Measurements from ENCODE around the gene CDH4.

CDH4 gene

DNA sequence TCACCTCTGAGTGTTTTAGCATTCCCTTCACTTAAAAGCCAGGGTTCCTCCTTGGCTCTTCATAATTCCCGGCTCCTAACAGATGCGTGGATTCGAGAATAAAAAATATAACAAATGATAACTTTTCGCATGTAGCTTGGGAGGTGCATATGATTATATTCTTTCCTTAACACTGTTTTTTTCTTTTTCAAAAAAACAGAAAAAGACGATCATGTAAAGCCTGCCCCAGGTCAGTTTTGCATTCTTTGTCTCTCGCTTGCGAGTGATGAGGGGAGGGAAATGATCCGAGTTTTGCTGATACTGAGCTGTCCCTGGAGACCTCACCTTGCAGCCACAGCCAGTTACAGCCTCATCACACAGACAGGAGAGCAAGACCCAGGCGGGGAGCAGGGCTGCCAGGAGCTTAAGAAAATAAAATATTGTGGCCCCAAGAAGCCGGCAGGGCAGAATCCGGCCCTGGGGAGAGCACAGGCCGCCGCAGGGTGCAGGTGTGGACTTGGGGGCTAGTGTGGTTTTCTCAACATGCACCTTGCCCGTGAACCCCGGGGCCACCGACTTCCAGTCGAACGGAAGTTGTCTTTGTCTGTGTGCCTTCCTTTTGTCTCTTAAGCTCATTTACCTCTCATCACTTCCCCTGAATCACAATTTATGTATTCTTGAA lies 511.8 kb downstream of the CDH4 start:
- DNase-seq = no peak

DNA sequence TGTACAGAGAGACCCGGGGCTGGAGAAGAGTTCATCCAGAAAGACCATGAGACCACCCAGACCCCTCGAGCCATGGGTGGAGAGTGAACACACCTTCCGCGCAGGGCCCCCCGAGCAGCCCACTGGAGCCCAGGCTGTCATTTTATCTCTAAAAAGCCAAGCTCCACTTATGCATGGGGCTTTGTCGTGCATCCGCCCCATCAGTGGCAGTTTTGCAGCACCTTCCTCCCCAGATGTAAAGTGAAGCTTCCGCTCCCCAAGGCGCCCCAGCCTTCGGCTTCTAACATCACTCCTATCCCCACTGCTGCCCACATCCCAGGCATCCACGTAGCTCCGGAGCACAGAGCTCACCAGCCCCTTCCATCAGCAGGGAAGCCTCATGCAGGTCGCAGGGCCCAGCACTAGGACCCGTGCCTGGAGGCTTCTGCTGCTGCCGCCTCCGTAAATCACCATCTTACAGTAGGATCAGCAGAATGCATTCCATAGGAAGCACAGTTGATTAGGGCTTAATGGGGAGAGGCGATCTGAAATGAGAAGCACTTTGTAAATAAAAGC lies 512.5 kb downstream of the CDH4 start:
- no peak for DNase-seq

DNA sequence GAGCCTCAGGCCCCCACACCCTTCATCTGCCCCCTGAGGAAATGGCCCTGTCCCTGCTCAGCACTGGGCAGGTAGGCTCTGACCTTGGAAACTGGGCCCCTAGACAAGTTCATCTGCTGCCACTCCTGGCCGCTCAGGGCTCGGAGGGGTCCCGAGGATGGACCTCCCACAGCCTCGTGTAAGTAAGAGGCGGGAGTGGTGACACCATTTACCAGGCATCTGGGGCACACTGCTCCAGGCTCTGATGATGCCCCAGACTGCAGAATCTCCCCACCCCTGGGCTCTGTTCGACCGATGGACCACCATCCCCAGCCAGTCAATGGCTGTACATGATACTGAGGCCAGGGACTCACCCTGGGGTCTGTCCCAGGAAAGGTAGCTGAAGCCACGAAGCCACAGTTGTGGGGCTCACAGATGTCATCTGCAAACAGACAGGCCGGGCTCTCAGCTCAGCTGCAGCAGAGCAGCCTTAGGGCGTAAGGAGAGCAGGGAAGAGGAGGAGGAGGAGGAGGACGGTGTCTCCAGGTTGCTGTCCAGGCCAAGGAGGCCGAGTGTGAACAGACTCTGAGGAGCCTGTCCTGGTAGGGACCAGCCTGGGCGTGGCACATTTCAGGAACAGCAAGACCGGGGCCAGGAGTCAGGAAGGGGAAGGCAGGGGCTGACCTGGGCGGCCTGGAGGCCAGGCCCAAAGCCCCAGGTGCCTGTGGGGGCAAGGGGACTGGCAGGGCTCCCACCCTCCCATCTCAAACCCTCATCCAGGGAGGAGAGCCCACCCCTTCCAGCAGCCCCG lies 513.2 kb downstream of the CDH4 start:
- no peak for DNase-seq

DNA sequence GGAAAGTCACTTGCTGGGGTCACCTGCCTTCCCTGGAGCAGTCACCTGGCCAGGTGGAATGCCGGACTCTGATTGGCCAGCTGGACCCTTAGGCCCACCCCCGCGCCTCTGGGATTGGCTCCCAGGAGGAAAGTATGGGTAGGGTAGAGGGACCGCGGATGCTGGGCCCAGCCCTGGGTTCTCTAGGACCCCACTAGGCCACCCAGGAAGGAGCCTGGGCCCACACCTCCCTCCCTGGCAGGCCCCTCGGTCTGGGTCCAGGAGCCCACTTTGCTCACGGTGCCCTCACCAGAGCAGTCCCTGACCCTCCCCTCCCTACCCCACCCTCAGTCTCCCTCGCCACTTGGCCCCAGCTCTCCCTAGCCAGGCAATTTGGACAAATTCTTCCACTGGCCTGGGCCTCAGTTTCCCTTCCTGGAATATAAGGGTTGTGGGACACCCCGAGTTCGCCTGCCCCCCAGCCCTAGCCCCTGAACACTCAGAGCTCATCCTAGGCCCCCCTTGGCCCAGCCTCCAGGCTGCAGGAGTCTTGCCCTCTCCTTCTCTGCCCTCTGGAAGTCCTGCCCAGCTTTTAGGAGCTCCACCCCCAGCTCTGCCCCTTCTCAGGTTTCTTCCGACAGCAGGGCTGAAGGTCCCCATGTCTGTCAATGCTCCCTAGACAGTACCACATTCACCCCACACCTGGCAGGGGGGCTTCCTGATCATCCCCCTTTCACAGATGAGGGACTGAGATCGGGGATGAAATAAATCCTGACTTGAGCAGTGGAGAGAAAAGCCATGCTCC lies 514.0 kb downstream of the CDH4 start:
- no peak for DNase-seq

DNA sequence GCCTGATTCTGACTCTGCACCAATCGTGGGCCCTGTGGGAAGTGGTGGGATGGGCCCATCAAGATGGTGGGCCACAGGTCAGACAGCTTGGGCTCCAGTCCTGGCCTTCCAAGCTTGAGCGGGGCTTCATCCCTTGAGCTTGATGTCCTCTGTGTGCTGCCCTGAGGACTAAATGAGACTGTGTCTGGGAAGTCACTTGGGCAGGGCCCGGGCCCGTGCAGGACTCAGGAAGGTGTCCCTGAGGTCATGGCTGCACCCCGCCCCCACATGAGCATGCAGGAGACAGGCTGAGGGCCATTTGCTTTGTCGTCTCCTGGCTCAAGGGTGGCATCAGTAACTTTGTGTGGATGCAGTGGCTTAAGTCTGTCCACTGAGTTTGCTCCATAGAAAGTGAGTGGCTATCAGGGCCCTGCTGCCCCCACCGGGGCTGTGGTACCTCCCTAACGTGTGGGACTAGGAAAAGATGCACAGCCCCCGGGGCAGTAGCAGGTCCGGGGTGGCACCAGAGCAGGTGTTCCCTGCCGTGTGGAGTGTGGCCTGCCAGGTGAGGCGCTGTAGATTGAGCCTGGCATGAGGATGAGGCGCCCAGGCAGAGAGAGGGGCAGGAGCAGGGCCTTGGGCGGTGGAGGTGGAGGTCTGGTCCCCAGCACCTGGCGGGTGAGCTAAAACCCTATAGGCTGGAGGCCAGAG lies 515.0 kb downstream of the CDH4 start:
- DNase-seq = no peak

DNA sequence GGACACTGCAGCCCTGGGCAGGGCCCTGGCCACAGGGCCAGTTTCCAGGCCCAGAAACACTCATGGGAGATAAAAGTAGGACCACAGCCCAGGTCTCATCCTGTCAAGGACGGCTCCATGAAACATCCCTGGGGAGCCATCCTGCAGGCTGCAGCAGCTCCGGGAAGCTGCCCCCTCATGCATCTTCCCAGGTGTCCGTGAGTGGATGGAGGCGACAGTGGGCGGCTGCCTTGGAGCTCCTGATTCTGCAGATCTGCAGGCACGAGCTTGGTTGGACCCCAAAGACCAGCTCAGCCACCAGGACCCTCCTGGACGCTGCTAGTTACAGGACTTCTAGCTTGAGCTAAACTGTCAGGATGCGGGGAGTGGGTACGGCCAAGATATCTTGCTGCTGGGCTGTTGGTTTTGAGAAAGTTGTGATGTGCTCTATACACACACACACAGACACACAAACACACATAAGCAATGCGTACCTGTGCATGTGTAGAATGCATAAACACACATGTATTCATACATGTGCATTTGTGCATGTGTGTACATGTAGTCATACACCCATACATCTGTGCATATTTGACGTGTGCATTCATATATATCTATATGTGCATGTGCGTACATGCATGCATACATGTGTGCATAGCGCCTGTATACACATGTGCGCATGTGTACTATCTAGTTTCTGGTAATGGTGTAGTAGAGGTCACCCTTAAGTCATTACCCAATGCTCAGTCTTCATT lies 515.9 kb downstream of the CDH4 start:
- no peak for DNase-seq

DNA sequence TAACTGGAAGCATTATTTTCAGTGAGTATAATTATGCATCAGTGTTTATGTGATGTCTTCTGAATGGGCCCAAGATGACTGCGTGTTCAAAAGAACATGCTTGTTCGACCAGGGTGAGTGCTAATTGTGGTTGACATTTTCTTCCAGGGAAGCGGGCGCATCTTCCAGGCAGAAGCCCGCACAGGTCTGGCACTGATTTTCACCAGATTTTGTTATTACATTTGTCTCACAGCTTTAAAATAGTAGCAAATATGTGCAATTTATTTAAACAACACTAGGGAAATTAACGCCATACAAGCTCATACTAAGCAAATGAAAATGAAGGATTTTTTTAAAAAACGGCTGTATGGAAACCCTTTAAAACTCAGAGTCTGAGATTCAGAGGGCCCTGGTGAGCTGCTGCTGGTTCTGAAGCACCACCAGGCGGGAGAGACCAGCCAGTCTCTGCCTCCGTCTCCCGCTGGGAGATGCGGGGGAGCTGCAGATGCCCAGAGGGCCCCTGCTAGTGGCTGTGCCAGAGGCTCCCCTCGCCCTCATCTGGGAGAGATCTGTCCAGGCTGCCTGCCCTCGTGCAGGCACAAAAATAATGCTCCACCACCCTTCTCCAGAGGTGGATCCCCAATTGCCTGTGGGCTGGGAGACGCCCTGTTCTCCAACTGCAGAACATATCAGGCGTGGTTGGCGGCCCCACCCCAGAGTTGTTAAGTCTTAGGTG lies 516.7 kb downstream of the CDH4 start:
- DNase-seq = no peak

DNA sequence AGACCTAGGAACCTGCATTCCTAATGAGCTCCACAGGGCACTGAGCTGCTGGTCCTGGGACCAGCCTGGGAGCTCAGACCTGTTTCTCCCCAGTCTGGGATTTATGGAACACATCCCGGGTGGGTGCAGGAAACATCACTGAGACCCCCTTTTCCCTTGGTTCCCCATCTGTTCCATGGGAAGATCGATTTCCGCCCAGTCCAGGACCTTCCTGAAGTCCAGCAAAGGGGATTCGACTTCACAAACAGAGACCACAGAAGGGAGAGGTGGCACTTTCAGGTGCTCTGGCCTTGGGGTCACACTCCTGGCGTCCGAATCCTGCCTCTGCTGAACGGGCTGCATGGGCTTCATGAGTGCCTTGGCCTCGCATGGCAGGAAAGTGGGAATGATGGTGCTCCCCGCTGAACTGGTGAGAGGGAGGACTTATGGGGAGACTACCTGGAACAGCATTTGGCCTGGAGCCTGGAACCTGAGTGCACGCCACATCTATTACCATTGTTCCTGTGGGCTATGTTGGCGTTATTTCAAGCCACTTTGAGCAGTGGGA lies 517.3 kb downstream of the CDH4 start:
- DNase-seq = no peak

DNA sequence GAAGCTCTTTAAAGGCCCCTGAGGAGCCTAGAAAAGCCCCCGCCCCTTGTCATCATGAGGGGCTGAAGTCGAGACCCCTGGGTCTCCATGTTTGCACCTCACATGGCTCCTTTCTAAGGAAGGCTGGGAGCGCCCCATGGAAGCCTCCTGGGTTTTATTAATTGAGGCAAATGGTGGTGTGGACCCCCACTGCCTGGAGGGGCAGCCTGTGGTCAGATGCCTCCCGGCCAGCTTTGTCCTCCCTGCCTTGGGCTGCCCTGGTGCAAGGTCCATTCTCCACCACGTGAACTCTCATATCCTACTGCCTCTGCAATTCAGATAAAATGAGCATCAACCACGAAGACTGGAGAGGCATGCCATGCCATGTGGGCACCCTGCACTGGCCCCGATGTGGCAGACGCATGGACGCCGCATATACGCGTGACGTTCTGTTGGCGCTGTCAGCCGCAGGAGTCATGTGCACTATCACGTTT lies 518.1 kb downstream of the CDH4 start:
- DNase-seq = no peak

DNA sequence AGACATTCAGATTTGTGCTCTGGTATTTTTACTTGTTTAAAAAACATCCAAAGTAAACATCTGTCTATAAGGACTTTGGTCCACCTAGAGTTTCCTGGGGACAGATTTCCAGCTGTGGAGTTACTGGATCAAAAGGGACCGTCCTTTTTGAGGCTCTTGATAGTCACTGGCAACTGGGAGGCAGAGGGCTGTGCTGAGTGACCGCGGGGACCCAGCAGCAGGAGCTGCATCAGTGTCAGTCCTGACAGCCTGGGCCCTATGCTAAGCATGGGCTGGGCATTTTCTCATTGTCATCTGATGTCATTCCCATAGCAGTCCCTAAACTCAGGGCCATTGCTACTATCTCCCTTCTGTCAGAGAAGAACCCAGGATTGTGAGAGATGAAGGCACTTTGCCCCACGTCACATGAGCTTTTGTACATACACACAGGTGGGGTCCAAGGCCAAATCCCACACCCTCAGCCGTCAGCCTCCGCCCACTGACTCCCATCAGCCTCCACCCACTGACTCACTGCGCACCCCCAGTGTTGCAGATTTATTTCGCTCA lies 519.8 kb downstream of the CDH4 start:
- DNase-seq = no peak

DNA sequence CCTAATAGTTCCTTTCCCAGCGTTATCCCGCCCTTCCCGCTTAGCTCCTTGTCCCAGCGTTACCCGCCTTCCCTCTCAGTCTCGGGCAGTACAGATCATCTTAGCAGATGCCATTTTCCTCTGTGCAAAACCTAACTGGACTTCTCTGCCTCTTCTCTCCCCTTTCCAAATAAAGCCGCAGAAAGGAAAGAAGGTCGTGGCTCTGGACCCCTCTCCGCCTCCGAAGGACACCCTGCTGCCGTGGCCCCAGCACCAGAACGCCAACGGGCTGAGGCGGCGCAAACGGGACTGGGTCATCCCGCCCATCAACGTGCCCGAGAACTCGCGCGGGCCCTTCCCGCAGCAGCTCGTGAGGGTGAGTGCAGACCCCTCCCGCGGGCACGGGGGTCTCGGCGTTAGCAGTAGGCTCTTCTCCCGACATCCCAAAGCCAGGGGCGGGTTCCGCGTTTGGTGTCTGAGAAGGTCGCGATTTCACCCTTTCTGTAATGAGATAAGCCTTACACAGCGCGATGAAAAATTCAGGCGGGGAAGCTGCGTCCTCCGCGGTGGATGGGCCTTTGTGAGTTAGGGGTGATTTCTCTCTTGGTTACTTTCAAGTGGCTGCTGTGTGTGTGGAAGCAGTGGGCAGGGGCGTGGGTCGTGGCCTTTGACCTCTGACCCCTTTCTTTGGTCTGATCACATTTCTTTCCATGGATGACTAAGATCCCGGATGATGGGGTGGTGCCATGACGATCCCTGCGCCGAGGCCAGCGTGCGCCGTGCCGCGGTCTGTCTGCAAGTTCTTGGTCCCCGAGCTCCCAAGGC lies 521.0 kb downstream of the CDH4 start:
- no peak for DNase-seq

DNA sequence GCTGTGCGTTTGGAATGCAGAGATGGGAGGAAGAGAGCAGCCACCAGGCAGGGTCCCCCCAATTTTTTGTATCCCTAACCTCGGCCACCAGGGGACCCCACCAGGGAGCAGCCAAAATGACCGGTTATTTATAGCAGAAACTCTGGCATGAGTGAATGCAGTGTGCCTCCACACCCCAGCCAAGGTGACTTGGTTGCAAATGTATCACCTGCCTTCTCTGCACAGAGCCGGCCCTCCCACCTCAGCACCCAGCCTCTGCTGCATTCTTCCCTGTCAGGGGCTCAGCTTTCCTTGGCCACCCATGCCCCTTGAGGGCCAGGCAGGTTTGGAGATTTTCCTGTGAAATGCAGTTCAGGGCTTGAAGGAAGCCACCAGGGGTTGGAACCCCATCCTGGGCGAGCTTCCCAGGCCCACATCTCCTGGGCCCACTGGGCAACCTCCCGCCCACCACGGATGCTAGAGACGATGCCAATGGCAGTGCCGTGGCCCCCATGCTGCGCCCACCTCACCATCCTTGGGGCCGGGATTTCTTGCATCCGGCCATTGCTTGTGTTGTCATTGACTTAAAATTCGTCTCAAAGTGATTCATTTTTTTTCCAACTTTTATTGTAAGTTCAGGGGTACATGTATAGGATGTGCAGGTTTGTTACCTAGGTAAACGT lies 522.0 kb downstream of the CDH4 start:
- DNase-seq = no peak

DNA sequence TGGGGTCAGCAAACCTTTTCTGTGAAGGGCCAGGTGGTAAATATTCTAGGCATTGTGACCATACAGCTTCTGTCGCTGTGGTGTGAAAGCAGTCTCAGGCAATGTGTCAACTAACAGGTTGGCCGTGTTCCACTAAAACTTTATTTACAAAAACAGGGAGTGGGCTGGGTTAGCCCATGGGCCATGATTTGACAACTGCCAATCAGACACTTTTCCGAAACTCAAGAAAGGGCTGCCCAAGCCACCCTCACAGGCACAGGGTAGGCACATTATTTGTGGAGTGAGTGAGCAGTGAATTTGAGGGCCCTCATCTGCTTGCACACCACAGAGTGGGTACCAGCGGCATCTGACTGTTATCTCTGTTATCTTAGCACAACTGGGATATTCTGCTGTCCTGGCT lies 523.4 kb downstream of the CDH4 start:
- DNase-seq = no peak

DNA sequence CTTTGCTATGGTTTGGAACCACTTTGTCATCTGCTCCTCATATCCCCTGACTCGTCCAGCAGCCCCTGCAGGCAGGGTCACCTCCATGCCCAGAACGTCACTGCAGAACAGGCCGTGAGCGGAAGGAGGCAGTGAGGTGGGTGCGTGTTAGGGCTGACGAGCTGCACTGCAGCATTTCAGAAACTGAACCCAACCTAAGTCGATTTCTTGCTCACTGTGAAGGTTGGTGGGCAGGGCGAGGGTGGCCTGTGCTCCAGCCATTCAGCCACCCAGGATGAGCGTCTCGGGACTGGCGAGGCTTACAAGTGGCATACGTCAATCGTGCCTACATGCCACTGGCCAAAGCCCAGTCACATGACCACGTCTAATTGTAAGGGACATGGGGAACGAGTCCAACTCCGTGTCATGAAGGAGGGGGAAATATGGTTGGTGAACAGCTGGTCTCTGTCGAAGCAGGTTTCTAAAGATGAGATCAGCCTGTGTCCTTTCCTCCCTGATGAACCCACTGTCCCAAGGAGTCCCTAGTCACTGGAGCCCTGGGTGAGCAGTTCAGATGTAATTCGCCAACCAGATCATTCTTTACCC lies 524.5 kb downstream of the CDH4 start:
- no peak for DNase-seq

DNA sequence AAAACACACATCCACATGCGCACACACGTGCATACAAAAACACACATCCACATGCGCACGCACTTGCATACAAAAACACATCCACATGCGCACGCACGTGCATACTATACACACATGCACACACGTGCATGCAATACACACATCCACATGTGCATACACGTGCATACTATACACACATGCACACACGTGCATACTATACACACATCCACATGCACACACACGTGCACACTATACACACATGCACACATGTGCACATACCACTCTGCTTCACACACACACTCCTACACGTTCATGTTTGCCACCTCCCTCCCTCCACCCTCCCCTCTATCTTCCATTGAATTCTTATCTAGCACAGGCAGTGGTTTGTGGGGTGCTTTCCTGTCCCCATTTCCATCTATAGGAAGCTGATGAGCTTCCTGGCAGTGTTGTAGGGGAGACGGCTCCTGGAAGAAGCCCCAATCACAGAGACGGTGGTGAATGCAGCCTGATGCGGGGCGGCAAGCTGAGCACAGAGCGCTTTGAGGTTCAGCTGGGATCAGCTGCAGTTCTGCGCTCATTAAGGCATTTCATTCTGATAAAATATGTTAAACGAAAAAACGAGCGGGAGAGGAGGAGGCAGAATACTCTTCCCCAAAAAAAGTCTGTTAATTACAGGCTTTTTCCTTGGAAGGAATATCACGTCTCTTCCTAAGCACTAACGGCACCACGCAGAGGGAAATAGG lies 525.9 kb downstream of the CDH4 start:
- DNase-seq = no peak

DNA sequence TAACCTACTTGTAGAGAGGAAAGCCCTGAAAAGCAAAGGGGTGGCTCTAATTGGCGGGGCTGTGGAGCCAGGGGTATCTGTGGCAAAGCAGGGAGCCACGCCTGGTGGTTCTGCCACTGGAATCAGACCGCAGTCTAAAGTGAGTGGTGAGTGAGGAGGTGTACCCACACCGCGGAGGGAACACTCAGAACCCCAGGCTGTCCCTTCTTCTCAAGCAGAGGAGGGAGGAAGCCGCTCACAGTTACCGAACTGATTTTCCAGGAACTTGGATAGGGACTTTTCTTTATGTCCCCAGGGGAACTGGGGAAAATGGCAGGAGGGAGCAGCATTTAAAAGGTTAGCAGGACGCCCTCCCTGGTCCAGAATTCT lies 526.4 kb downstream of the CDH4 start:
- no peak for DNase-seq

DNA sequence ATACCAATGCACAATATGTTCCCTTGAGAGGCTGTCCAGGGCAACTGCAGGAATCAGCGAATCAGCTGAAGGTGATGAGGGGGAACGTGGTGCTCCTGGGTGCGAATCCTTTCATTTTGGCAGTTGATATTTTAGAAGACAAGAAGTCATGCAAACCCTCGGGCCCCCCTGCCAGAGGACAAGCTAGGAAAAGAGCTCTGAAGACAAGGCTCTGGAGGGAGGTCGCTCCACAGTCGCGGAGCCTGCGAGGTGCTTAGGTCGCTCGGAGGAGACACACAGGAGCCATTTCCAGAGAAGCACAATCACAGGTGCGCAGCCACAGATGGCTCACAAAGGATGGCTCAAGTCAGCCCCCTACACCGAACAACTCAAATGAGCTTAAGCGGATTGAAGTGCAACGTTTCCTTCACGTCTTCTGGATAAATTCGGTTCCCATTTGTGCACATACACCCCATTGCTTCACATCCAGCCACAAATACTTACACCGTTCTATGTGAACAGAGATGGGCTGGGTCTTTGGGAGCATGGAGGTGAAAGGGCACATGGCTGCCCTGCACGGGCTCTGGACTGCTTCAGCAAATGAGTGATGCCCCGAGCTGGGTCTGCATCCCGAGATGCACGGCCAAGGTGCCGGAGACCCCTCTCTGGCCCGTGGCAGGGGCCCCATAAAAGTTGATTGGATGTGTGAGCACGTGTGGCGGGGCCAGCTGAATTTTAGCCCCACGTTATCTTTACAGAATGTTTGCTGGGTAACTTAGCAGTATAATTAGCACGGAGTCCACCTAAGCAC lies 527.3 kb downstream of the CDH4 start:
- no peak for DNase-seq

Data from activated naive CD4-positive, alpha-beta T cell treated with Interleukin-2 at 50 U/mL for 16 hours (primary cell).